ENCODE data around the gene C8A.

Gene C8A

DNA sequence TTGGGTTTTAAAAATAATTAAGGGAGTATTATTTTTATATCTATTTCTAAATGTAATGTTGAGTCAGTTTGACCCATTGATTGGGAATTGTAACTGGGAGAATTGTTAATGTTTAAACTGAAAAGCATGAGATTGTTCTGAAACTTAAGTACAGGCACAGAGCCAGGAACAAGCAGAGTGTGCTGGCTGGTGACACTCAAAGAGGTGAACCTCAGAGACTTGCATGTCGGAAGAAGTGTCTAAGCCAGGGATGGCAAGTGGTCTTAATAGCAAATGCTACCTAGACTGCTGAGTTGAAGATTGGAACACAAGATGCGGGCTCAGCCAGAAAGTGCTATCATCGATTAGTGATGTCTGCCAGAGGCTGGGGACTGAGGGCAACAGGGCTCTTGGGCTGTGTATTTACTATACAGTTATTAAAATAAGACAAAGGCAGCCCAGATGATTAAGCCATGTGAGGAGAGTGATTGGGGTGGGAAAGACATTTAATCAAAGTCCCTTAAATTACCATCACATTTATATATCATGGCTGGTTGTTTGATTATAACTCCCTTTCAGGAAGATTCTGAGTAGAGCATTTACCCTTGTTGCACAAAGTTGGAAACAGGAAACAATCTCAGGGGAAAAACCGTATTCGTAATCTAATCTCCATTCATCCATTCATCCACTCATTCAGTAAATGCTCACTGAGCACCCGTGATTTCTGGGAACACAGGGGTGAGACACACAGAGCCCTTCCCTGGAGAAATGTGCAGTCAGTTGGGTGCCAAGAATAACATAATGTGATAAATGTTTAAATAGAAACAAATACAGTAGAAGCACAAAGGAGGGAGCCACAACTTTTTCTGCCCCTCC, 42.8 kb downstream of the C8A start:
- DNase-seq: no peak

GRCh38 chr1:56898005-56898373, 43.4 kb downstream of the C8A start:
- DNase-seq: no peak

GRCh38 chr1:56898879-56899278, 44.3 kb downstream of the C8A start:
- DNase-seq: no peak

- DNase-seq: no peak
Measured at GRCh38 chr1:56901716-56902115, 47.1 kb downstream of the C8A start.

- no peak for DNase-seq
Measured at GRCh38 chr1:56903778-56904177, 49.2 kb downstream of the C8A start.

DNA sequence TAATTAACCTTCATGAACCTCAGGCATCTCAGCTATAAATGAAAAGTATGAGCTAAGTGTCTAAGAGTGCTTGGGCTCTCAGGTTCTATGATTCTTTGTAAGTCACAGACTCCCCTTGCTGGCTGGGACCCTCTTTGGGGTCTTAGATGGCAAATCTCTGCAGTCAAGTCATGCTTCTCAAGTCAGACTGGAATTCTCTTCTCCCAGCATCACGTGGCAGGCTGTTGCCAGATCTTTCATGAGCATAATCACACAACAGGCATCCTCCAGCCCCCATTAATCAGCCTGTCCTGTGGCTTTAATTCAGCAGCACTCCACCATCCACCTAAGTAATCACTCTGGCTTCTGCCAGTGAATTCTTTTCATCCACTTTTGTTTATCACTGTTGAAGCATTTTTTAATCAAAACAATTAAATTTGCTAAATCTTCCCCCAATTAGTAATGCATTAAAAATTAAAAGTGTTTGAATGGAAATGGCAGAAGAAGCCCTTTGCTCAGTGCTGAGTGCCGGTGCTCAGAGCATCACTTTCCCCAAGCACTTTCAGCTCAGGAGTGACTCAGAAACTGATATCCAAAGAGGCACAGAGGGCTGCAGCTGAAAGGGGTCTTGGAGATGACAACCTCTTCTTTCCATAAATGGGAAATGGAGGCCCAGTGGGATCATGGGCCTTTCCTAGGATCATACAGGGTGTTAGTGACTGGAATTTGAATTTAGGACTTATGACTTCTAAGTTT, 50.2 kb downstream of the C8A start:
- DNase-seq: no peak

- DNase-seq: no peak
Measured at GRCh38 chr1:56905667-56906066, 51.1 kb downstream of the C8A start.

- no peak for DNase-seq
Measured at GRCh38 chr1:56908619-56909221, 54.1 kb downstream of the C8A start.

GRCh38 chr1:56910441-56910985, 55.9 kb downstream of the C8A start:
- DNase-seq: no peak

DNA sequence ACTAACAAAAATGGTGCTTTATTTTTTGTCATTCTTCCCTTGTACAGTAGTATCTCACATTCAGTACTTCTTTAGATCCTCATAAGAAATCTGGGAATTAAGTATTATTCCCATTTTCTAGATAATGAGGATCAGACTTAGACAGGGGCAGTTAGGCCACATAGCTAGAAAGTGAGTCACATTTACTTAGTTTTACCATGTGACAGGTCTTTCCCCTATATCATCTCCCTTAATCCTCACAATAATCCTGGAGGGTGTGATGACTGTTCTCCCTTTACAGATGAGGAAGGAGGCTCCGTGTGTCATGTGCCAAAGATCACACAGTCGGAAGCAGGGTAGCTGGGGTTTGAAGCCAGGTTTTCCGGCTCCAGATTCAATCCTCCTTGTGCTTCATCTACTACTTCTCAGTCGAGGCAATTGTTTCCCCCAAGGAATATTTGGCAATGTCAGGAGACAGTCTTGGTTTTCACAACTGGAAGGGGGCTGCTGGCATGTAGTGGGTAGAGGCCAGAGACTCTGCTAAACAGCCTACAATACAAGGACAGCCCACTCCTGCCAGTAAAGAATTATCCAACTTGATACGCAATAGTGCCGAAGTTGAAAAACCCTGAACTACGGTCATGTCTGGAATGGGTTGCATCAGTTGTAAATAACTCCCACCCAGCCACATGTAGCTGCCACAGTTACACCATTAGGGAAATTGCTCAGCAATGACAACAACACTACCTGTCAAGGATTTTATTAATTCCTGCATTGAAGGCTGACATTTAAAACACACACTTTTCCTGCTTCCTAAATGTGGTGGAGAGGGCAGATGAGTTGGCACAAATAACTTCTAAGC, 56.7 kb downstream of the C8A start:
- no peak for DNase-seq

- DNase-seq: no peak
Measured at GRCh38 chr1:56912325-56912724, 57.7 kb downstream of the C8A start.

- no peak for DNase-seq
Measured at GRCh38 chr1:56915960-56916359, 61.4 kb downstream of the C8A start.

DNA sequence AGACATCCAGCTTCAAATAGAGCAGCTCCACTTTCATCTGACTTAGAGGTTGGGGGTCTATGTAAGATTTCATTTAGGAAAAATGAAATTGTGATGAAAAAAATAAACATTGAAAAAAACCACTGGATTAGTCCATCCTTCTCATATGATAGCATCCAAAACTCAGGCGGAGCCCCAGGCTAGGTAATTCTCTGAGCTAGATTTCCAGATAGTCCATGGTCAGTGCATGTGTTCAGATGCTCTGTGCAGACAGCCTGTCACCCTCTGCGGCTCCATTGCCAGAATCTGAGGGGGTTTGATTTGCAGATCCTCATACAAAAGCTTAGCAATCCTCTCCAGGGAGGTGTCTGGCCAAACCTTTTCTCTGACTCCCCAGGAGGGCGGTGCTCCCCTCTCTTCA, 62.0 kb downstream of the C8A start:
- no peak for DNase-seq

GRCh38 chr1:56917356-56917755, 62.8 kb downstream of the C8A start:
- DNase-seq: no peak

- DNase-seq: no peak
Measured at GRCh38 chr1:56920591-56921001, 66.0 kb downstream of the C8A start.

- no peak for DNase-seq
Measured at GRCh38 chr1:56921479-56921878, 66.9 kb downstream of the C8A start.

- DNase-seq: no peak
Measured at GRCh38 chr1:56922070-56922469, 67.5 kb downstream of the C8A start.

DNA sequence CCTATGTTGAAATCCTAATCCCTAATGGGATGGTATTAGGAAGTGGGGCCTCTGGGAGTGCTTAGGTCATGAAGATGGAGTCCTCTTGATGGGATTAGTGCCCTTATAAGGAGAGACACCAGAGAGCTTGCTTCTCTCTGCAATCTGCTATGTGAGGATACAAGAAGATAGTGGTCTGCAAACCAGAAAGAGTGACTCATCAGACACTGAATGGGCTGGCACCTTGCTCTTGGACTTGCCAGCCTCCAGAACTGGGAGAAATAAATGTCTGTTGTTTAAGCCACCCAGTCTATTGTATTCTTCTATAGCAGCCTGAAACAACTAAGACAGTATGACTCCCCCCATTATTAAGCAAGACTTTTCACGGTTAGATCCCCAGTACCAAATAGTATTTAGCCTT, 67.9 kb downstream of the C8A start:
- no peak for DNase-seq

DNA sequence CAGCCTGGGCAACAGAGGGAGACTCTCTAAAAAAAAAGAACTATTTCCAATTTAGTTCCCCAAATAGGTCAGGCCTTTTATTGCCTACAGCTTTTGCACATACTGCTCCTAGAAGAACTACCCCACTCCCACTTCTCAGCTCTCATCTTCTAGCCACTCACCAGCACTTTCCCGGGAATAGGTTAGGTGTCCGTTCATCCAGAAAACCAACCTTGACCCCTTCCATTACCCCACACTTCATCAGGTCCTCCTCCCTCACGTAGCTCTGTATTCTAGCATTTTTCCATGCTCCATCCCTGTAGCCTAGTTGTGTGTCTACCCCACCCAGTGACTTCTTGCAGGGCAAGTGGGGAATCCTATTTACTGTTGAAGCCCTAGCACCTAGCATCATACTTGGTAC, 68.6 kb downstream of the C8A start:
- no peak for DNase-seq

- no peak for DNase-seq
Measured at GRCh38 chr1:56924116-56924515, 69.5 kb downstream of the C8A start.

- DNase-seq: no peak
Measured at GRCh38 chr1:56925193-56925592, 70.6 kb downstream of the C8A start.

DNA sequence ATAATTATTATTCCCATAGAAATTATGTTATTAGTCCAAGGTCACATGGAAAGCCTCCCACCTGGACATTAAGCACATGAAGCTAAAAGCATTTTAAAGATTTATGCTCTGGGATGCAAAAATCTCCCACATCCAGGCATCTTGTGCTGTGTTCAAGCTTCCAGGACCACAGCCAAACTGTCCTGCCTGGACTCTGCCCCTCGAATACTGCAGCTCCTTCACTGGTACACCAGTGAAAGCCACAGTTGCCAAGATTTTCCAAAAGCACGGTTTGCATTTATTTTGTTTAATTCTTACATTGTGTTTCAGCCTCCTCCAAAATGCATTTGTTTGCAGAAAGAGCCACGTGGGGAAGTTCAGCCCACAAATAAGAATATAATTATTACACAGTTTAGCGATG, 72.6 kb downstream of the C8A start:
- no peak for DNase-seq

DNA sequence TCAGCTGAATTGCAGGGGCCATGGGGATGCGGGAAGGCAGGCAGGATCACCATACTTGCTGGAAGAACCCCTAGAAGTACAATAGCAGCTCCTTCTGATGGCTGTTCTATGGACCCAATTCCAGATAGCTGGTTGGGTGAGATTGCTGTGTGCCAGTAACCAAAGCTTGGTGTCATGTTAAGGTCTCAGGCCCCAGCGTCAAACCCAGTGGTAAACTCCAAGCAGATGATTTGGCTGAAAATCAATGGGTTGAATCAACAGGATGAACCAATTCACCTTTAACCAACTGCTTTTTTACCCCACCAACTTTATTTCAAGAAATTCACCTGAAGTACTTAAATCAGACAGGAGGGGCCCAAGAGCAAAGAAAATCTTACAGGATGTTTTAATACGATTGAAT, 73.4 kb downstream of the C8A start:
- no peak for DNase-seq
